Mammary epithelial cell (primary cell): ENCODE measurements around the gene ABTB1.

ENCODE experiments used
- EZH2 ChIP-seq: IDR thresholded peaks from 2 replicates; pipeline ENCODE4 v1.6.1; 2012; ENCODE audit warnings: low read length, inconsistent platforms, borderline replicate concordance
- TF ChIP-seq, protein P1 (sequence below), 2 donors: IDR thresholded peaks in 1 of 2; conservative IDR thresholded peaks in 1 of 2; 2 replicates each; pipeline ENCODE4 v1.5.1; 2011 to 2012; ENCODE audit warnings: inconsistent platforms in 2 of 2, low read length in 2 of 2, mild to moderate bottlenecking in 2 of 2, control low read depth in 1 of 2, low read depth in 1 of 2; ENCODE audit not compliant: insufficient read depth in 1 of 2; ENCODE audit errors: extremely low read depth in 1 of 2

DNA sequence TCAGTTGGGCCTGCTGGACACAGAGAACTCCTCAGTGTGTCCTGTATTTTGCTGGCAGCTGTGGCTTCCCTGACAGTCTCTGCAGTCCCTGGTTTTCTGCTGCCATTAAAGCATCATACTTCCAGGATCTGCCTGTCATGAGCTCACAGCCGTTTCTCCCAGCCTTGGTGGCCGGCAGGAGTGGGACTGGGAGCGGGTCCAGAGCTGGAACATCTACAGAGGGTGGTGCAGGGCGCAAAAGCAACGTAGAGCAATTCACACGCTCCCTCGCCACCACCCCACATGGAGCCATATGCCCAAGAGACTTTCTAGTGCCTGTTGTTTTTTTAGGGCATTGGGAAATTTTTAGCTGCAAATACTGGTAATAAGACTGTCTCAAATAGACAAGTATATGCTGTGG is 33.6 kb downstream of the ABTB1 start:
- TF ChIP-seq, protein P1, sequence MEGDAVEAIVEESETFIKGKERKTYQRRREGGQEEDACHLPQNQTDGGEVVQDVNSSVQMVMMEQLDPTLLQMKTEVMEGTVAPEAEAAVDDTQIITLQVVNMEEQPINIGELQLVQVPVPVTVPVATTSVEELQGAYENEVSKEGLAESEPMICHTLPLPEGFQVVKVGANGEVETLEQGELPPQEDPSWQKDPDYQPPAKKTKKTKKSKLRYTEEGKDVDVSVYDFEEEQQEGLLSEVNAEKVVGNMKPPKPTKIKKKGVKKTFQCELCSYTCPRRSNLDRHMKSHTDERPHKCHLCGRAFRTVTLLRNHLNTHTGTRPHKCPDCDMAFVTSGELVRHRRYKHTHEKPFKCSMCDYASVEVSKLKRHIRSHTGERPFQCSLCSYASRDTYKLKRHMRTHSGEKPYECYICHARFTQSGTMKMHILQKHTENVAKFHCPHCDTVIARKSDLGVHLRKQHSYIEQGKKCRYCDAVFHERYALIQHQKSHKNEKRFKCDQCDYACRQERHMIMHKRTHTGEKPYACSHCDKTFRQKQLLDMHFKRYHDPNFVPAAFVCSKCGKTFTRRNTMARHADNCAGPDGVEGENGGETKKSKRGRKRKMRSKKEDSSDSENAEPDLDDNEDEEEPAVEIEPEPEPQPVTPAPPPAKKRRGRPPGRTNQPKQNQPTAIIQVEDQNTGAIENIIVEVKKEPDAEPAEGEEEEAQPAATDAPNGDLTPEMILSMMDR (conservative IDR thresholded peaks at IDR 0.05 in 1 of 2, IDR thresholded peaks at IDR 0.05 in 1 of 2; ENCODE audit: extremely low read depth in 1 of 2, insufficient read depth in 1 of 2, low read depth in 1 of 2, low read length in 2 of 2), result no peak
- TF ChIP-seq EZH2, result no peak
